Immature natural killer cell (primary cell): ENCODE data around the gene KATNB1. TPM values are rescaled to one million over a fixed set of nuclear protein-coding genes. Genes with fewer than 3 reads are reported as not detected.
"Not testable (repeated sequence)": the region's sequence is repeated elsewhere in the genome, so short reads cannot be mapped to it uniquely, and the experiment has no call there.

ENCODE experiments used
- DNase-seq, 3 donors: peaks; one replicate each; pipeline ENCODE4 v3.0.0; 2022; ENCODE audit warnings: mixed read lengths in 1 of 3
- H3K27ac Mint-ChIP-seq, 6 donors: one replicate each; pipeline ENCODE4 v1.8.0; 2020; ENCODE audit warnings: mixed read lengths in 6 of 6, mild to moderate bottlenecking in 5 of 6, inconsistent platforms in 4 of 6, moderate library complexity in 3 of 6
- H3K27me3 Mint-ChIP-seq, 3 donors: one replicate each; pipeline ENCODE4 v1.8.0; 2020 to 2021; ENCODE audit warnings: low read depth in 3 of 3, mild to moderate bottlenecking in 3 of 3, mixed read lengths in 3 of 3, moderate library complexity in 3 of 3, inconsistent platforms in 1 of 3
- H3K36me3 Mint-ChIP-seq, 3 donors: one replicate each; pipeline ENCODE4 v1.8.0; 2020; ENCODE audit warnings: mixed read lengths in 3 of 3, inconsistent platforms in 2 of 3, mild to moderate bottlenecking in 2 of 3
- H3K4me1 Mint-ChIP-seq, 2 donors: one replicate each; pipeline ENCODE4 v1.8.0; 2020; ENCODE audit warnings: inconsistent platforms in 2 of 2, mild to moderate bottlenecking in 2 of 2, mixed read lengths in 2 of 2, moderate library complexity in 1 of 2
- H3K4me3 Mint-ChIP-seq, 5 donors: one replicate each; pipeline ENCODE4 v1.8.0; 2020; ENCODE audit warnings: mild to moderate bottlenecking in 5 of 5, mixed read lengths in 5 of 5, inconsistent platforms in 3 of 5, moderate library complexity in 3 of 5
- H3K9me3 Mint-ChIP-seq, 6 donors: one replicate each; pipeline ENCODE4 v1.8.0; 2020; ENCODE audit warnings: mild to moderate bottlenecking in 6 of 6, mixed read lengths in 6 of 6, inconsistent platforms in 4 of 6, moderate library complexity in 3 of 6
- polyA plus RNA-seq, 3 donors: library from polyadenylated mRNA; unstranded; fragments of 300-500 nt; fragmentation: Illumina TruSeq; gene quantifications; one replicate each; pipeline ENCODE4 v1.2.3, GENCODE V29; 2021

Gene KATNB1
- polyA plus RNA-seq, 3 donors from 2014 or later = 21.6 to 43.9 (median 43.1) TPM

GRCh38 chr16:57723170-57723569, 12.4 kb upstream of the KATNB1 start:
- Mint-ChIP-seq H3K36me3 (no peaks in the 10 kb centered on the region), H3K4me3 (no peak overlapping the region), H3K27ac (no peak overlapping the region), H3K27me3 (peaks cover 0 to 2% (median 0%) of the 10 kb centered on the region in 3 donors), H3K4me1 (peaks cover 3 to 15% of the 10 kb centered on the region in 2 donors), H3K9me3 (no peaks in the 10 kb centered on the region)
- DNase-seq = no peak

GRCh38 chr16:57724531-57724930, 11.0 kb upstream of the KATNB1 start:
- H3K27ac Mint-ChIP-seq = no peak overlapping the region
- DNase-seq = no peak

GRCh38 chr16:57725151-57725550, 10.4 kb upstream of the KATNB1 start:
- Mint-ChIP-seq H3K4me3 (no peak overlapping the region), H3K27ac (no peak overlapping the region), H3K4me1 (peaks cover 3 to 13% of the 10 kb centered on the region in 2 donors), H3K27me3 (peaks cover 0 to 2% (median 0%) of the 10 kb centered on the region in 3 donors), H3K9me3 (no peaks in the 10 kb centered on the region), H3K36me3 (no peaks in the 10 kb centered on the region)
- peak in 1 of 3 donors; percentile 12 for DNase-seq

More at GRCh38 chr16:57724531-57724930, 11.0 kb upstream of the KATNB1 start:
- Mint-ChIP-seq H3K4me1 (peaks cover 3 to 15% of the 10 kb centered on the region in 2 donors), H3K4me3 (no peak overlapping the region), H3K27me3 (peaks cover 0 to 2% (median 0%) of the 10 kb centered on the region in 3 donors), H3K36me3 (no peaks in the 10 kb centered on the region), H3K9me3 (no peaks in the 10 kb centered on the region)

GRCh38 chr16:57725554-57725953, 10.0 kb upstream of the KATNB1 start:
- H3K36me3 Mint-ChIP-seq = no peaks in the 10 kb centered on the region
- H3K4me1 Mint-ChIP-seq = peaks cover 0 to 9% of the 10 kb centered on the region in 2 donors
- no peaks in the 10 kb centered on the region for H3K9me3 Mint-ChIP-seq
- no peak overlapping the region for H3K4me3 Mint-ChIP-seq
- H3K27me3 Mint-ChIP-seq = peaks cover 0 to 2% (median 0%) of the 10 kb centered on the region in 3 donors
- H3K27ac Mint-ChIP-seq = no peak overlapping the region
- no peak for DNase-seq

- peaks cover 0 to 2% (median 0%) of the 10 kb centered on the region in 3 donors for H3K27me3 Mint-ChIP-seq
- H3K27ac Mint-ChIP-seq = no peak overlapping the region
- H3K4me3 Mint-ChIP-seq = no peak overlapping the region
- peaks cover 0 to 9% of the 10 kb centered on the region in 2 donors for H3K4me1 Mint-ChIP-seq
- H3K36me3 Mint-ChIP-seq = no peaks in the 10 kb centered on the region
- no peak for DNase-seq
- H3K9me3 Mint-ChIP-seq = no peaks in the 10 kb centered on the region
These were observed 9.6 kb upstream of the KATNB1 start for GRCh38 chr16:57725976-57726375.

- H3K4me1 Mint-ChIP-seq = peaks cover 0 to 9% of the 10 kb centered on the region in 2 donors
- peaks cover 0 to 3% (median 0%) of the 10 kb centered on the region in 3 donors for H3K27me3 Mint-ChIP-seq
- H3K4me3 Mint-ChIP-seq = no peak overlapping the region
- no peaks in the 10 kb centered on the region for H3K36me3 Mint-ChIP-seq
- no peak overlapping the region for H3K27ac Mint-ChIP-seq
- no peak for DNase-seq
- H3K9me3 Mint-ChIP-seq = no peaks in the 10 kb centered on the region
These were observed 9.1 kb upstream of the KATNB1 start for GRCh38 chr16:57726433-57726947.

GRCh38 chr16:57727610-57728009, 8.0 kb upstream of the KATNB1 start:
- no peak for DNase-seq
- no peak overlapping the region for H3K4me3 Mint-ChIP-seq
- H3K27me3 Mint-ChIP-seq = peaks cover 0 to 5% (median 0%) of the 10 kb centered on the region in 3 donors
- H3K9me3 Mint-ChIP-seq = no peaks in the 10 kb centered on the region
- H3K4me1 Mint-ChIP-seq = peaks cover 0 to 9% of the 10 kb centered on the region in 2 donors
- H3K27ac Mint-ChIP-seq = no peak overlapping the region
- H3K36me3 Mint-ChIP-seq = no peaks in the 10 kb centered on the region

GRCh38 chr16:57728336-57729181, 7.0 kb upstream of the KATNB1 start:
- Mint-ChIP-seq H3K27ac (no peak overlapping the region), H3K4me3 (no peak overlapping the region), H3K27me3 (peaks cover 0 to 5% (median 0%) of the 10 kb centered on the region in 3 donors), H3K9me3 (no peaks in the 10 kb centered on the region), H3K36me3 (no peaks in the 10 kb centered on the region), H3K4me1 (peaks cover 4 to 15% of the 10 kb centered on the region in 2 donors)
- DNase-seq = no peak

- DNase-seq = no peak
- Mint-ChIP-seq H3K27me3 (peaks cover 0 to 5% (median 0%) of the 10 kb centered on the region in 3 donors), H3K4me1 (peaks cover 4 to 16% of the 10 kb centered on the region in 2 donors), H3K4me3 (no peak overlapping the region), H3K36me3 (no peaks in the 10 kb centered on the region), H3K27ac (no peak overlapping the region), H3K9me3 (no peaks in the 10 kb centered on the region)
These were observed 6.4 kb upstream of the KATNB1 start for GRCh38 chr16:57729182-57729484.

GRCh38 chr16:57729852-57730251, 5.7 kb upstream of the KATNB1 start:
- peaks cover 9 to 20% of the 10 kb centered on the region in 2 donors for H3K4me1 Mint-ChIP-seq
- DNase-seq, H3K36me3 Mint-ChIP-seq, H3K27me3 Mint-ChIP-seq, H3K9me3 Mint-ChIP-seq, H3K4me3 Mint-ChIP-seq, H3K27ac Mint-ChIP-seq: not testable (repeated sequence)

GRCh38 chr16:57730771-57731730, 4.5 kb upstream of the KATNB1 start:
- Mint-ChIP-seq H3K4me3 (no peak overlapping the region), H3K27ac (peak overlapping the region in 2 of 6 donors; percentile 50 to 51), H3K9me3 (no peaks in the 10 kb centered on the region), H3K4me1 (peaks cover 17 to 25% of the 10 kb centered on the region in 2 donors), H3K27me3 (peaks cover 8 to 12% (median 10%) of the 10 kb centered on the region in 3 donors), H3K36me3 (no peaks in the 10 kb centered on the region)
- no peak for DNase-seq

GRCh38 chr16:57732037-57732436, 3.5 kb upstream of the KATNB1 start:
- no peaks in the 10 kb centered on the region for H3K9me3 Mint-ChIP-seq
- H3K27ac Mint-ChIP-seq = no peak overlapping the region
- H3K4me3 Mint-ChIP-seq = no peak overlapping the region

GRCh38 chr16:57732714-57733113, 2.9 kb upstream of the KATNB1 start:
- Mint-ChIP-seq H3K4me1 (peaks cover 34 to 41% of the 10 kb centered on the region in 2 donors), H3K27me3 (peaks cover 8 to 12% (median 10%) of the 10 kb centered on the region in 3 donors), H3K36me3 (no peaks in the 10 kb centered on the region), H3K27ac (no peak overlapping the region), H3K9me3 (no peaks in the 10 kb centered on the region), H3K4me3 (peak overlapping the region; percentile 51 to 66 (median 61))
- DNase-seq = no peak

More at GRCh38 chr16:57732037-57732436, 3.5 kb upstream of the KATNB1 start:
- DNase-seq = no peak
- H3K27me3 Mint-ChIP-seq = peaks cover 8 to 12% (median 10%) of the 10 kb centered on the region in 3 donors
- no peaks in the 10 kb centered on the region for H3K36me3 Mint-ChIP-seq
- H3K4me1 Mint-ChIP-seq = peaks cover 27 to 35% of the 10 kb centered on the region in 2 donors
